HCT116 (cell line): ENCODE data around the gene RPL7A. TPM values are rescaled to one million over a fixed set of nuclear protein-coding genes. Genes with fewer than 3 reads are reported as not detected.

Experiments
- ATAC-seq: fragments of 200-7000 bp; cut with Tn5 transposase; 2 replicates; pipeline ENCODE4 v1.9.1; 2020; ENCODE audit warnings: mild to moderate bottlenecking, moderate library complexity
- BruUV-seq: library from RNA; stranded (reverse); fragments of 400-500 nt; replicated peaks from 2 replicates; lab custom pipeline; 2021; lab: Mats Ljungman, UMichigan
- CTCF ChIA-PET: fragments of 300-600 bp; sonication (Branson Sonifier 250); formaldehyde crosslinking; loops from one replicate; lab custom pipeline; 2021; ENCODE audit warnings: antibody characterized with exemption; lab: Charles Lee
- POLR2A ChIA-PET: fragments of 300-600, 350-600 bp; sonication (Branson Sonifier 250); formaldehyde crosslinking; loops from one replicate; lab custom pipeline; 2021; ENCODE audit warnings: antibody characterized with exemption; lab: Charles Lee
- RAD21 ChIA-PET, 2 experiments: fragments of 300-600 bp; sonication (Branson Sonifier 250); formaldehyde crosslinking; loops; one replicate each; lab custom pipeline; 2023; ENCODE audit warnings: low total read pairs in 2 of 2; ENCODE audit not compliant: uncharacterized antibody in 2 of 2, unreplicated experiment in 2 of 2, low non-redundant PET in 1 of 2; lab: Charles Lee
- DNase-seq: peaks from one replicate; pipeline ENCODE4 v3.0.0-alpha.2; 2010; ENCODE audit warnings: low read depth, low spot score
- H2AFZ ChIP-seq: fragments of 200-600 bp; shearing (Covaris generic), sonication (generic); 2 replicates; pipeline ENCODE4 v1.6.1; 2017; ENCODE audit warnings: low read depth, mixed run types, mixed read lengths, antibody characterized with exemption, low read length; ENCODE audit not compliant: poor library complexity, severe bottlenecking
- H3K27ac ChIP-seq: 2 replicates; pipeline ENCODE4 v1.5.1; 2012; ENCODE audit warnings: low read depth, low read length
- H3K27me3 ChIP-seq: fragments of 200-600 bp; sonication (generic); 2 replicates; pipeline ENCODE4 v1.6.1; 2016; ENCODE audit warnings: mixed run types, low read length, mixed read lengths; ENCODE audit not compliant: insufficient read depth
- H3K36me3 ChIP-seq, 2 experiments: fragments of 200-500 bp in 1 of 2; fragments of 200-600 bp in 1 of 2; sonication (Bioruptor generic) in 1 of 2; sonication (generic) in 1 of 2; 2 replicates each; pipeline versions ENCODE4 v1.5.1 to v1.6.1; 2014 to 2016; ENCODE audit warnings: low read length in 2 of 2, inconsistent platforms in 1 of 2, mixed read lengths in 1 of 2, mixed run types in 1 of 2; ENCODE audit not compliant: insufficient read depth in 2 of 2, control insufficient read depth in 1 of 2
- H3K4me1 ChIP-seq, 2 experiments: fragments of 200-600 bp in 1 of 2; sonication (generic) in 1 of 2; 2 replicates each; pipeline versions ENCODE4 v1.5.1 to v1.6.1; 2012 to 2017; ENCODE audit warnings: low read length in 2 of 2, inconsistent platforms in 1 of 2, mild to moderate bottlenecking in 1 of 2, mixed read lengths in 1 of 2, mixed run types in 1 of 2, moderate library complexity in 1 of 2; ENCODE audit not compliant: insufficient read depth in 2 of 2, control insufficient read depth in 1 of 2
- H3K4me2 ChIP-seq: fragments of 200-600 bp; sonication (generic); 2 replicates; pipeline ENCODE4 v1.6.1; 2017; ENCODE audit warnings: mixed run types, low read length, mixed read lengths
- H3K4me3 ChIP-seq, 2 experiments: fragments of 200-600 bp in 1 of 2; sonication (generic) in 1 of 2; replicated peaks in 1 of 2; 2 replicates each; pipeline ENCODE4 v1.5.1; 2011 to 2016; ENCODE audit warnings: low read length in 2 of 2, control low read depth in 1 of 2, low read depth in 1 of 2, mild to moderate bottlenecking in 1 of 2, mixed read lengths in 1 of 2, mixed run types in 1 of 2
- H3K79me2 ChIP-seq: fragments of 200-600 bp; sonication (generic); 2 replicates; pipeline ENCODE4 v1.6.1; 2017; ENCODE audit warnings: mild to moderate bottlenecking, mixed run types, low read length, moderate library complexity, mixed read lengths; ENCODE audit not compliant: insufficient read depth
- H3K9ac ChIP-seq: fragments of 200-600 bp; sonication (generic); 2 replicates; pipeline ENCODE4 v1.6.1; 2016; ENCODE audit warnings: low read length, mixed read lengths
- H3K9me2 ChIP-seq: fragments of 200-600 bp; sonication (generic), shearing (Covaris generic); 2 replicates; pipeline ENCODE4 v1.6.1; 2017; ENCODE audit warnings: mixed run types, mild to moderate bottlenecking, moderate library complexity; ENCODE audit not compliant: insufficient read depth
- H3K9me3 ChIP-seq, 2 experiments: fragments of 200-500 bp in 1 of 2; fragments of 200-600 bp in 1 of 2; sonication (Bioruptor generic) in 1 of 2; sonication (generic) in 1 of 2; 2 replicates each; pipeline ENCODE4 v1.6.1; 2014 to 2017; ENCODE audit warnings: low read length in 2 of 2, mixed read lengths in 2 of 2, inconsistent platforms in 1 of 2, low read depth in 1 of 2, mild to moderate bottlenecking in 1 of 2, mixed run types in 1 of 2, moderate library complexity in 1 of 2; ENCODE audit not compliant: control insufficient read depth in 1 of 2, insufficient read depth in 1 of 2
- H4K20me1 ChIP-seq: fragments of 200-600 bp; sonication (generic), shearing (Covaris generic); 2 replicates; pipeline ENCODE4 v1.6.1; 2017; ENCODE audit warnings: mixed run types, mild to moderate bottlenecking, moderate library complexity; ENCODE audit not compliant: insufficient read depth
- CEBPB ChIP-seq: IDR thresholded peaks from 2 replicates; pipeline ENCODE4 v1.6.1; 2012; ENCODE audit warnings: low read depth
- EGR1 ChIP-seq: IDR thresholded peaks from 2 replicates; pipeline ENCODE4 v1.6.1; 2012; ENCODE audit warnings: low read depth
- ELF1 ChIP-seq: IDR thresholded peaks from 2 replicates; pipeline ENCODE4 v1.6.1; 2012; ENCODE audit warnings: low read depth, borderline replicate concordance
- EZH2phosphoT487 ChIP-seq: fragments of 200-600 bp; IDR thresholded peaks from 2 replicates; pipeline ENCODE4 v1.6.1; 2018; ENCODE audit warnings: antibody characterized with exemption, borderline replicate concordance
- JUND ChIP-seq: IDR thresholded peaks from 2 replicates; pipeline ENCODE4 v1.6.1; 2012
- RAD21 ChIP-seq: IDR thresholded peaks from 2 replicates; pipeline ENCODE4 v1.6.1; 2012; ENCODE audit warnings: low read depth, mild to moderate bottlenecking
- SIN3A ChIP-seq: IDR thresholded peaks from 2 replicates; pipeline ENCODE4 v1.6.1; 2012; ENCODE audit warnings: low read depth
- SP1 ChIP-seq: IDR thresholded peaks from 2 replicates; pipeline ENCODE4 v1.6.1; 2012; ENCODE audit warnings: low read depth
- TCF7L2 ChIP-seq: IDR thresholded peaks from 2 replicates; pipeline ENCODE4 v1.7.0; 2011; ENCODE audit warnings: borderline replicate concordance, inconsistent platforms; ENCODE audit not compliant: insufficient read depth, insufficient read length; ENCODE audit errors: extremely low read depth
- YY1 ChIP-seq: IDR thresholded peaks from 2 replicates; pipeline ENCODE4 v1.6.1; 2011; ENCODE audit warnings: low read length, low read depth, moderate library complexity, mild to moderate bottlenecking; ENCODE audit not compliant: insufficient replicate concordance; ENCODE audit errors: extremely low read depth
- ZFX ChIP-seq: fragments of 450-650 bp; IDR thresholded peaks from 2 replicates; pipeline ENCODE4 v1.6.1; 2017
- ZNF274 ChIP-seq: fragments of 200-500 bp; sonication (Bioruptor generic); IDR thresholded peaks from 2 replicates; pipeline ENCODE4 v1.6.1; 2014; ENCODE audit warnings: mild to moderate bottlenecking, low read depth, low read length, inconsistent platforms
- intact Hi-C: fragments of 100-400 bp; cut with micrococcal nuclease; formaldehyde crosslinking; loops from 2 replicates; pipeline ENCODE4 v1.10.0; 2022
- total RNA-seq: library from RNA; stranded (reverse); gene quantifications from one replicate; pipeline ENCODE4 v1.2.1, GENCODE V29; 2021; ENCODE audit not compliant: unreplicated experiment
- TF ChIP-seq, protein P1 (sequence below), 3 experiments: fragments of 200-600 bp in 1 of 3; sonication (generic) in 1 of 3; IDR thresholded peaks in 2 of 3; conservative IDR thresholded peaks in 1 of 3; 2 replicates each; pipeline ENCODE4 v1.5.1; 2012 to 2017; ENCODE audit warnings: low read depth in 2 of 3, low read length in 2 of 3, antibody characterized with exemption in 1 of 3, borderline replicate concordance in 1 of 3, control low read depth in 1 of 3, mild to moderate bottlenecking in 1 of 3, mixed read lengths in 1 of 3, mixed run types in 1 of 3, moderate library complexity in 1 of 3; ENCODE audit not compliant: insufficient read depth in 1 of 3
- TF ChIP-seq, protein P2 (sequence below): IDR thresholded peaks from 2 replicates; pipeline ENCODE4 v1.6.1; 2012
- TF ChIP-seq, protein P3 (sequence below): IDR thresholded peaks from 2 replicates; pipeline ENCODE4 v1.6.1; 2012; ENCODE audit warnings: low read depth
- TF ChIP-seq, protein P4 (sequence below): IDR thresholded peaks from 2 replicates; pipeline ENCODE4 v1.6.1; 2011; ENCODE audit warnings: mild to moderate bottlenecking, low read length, moderate library complexity; ENCODE audit not compliant: insufficient replicate concordance; ENCODE audit errors: extremely low read depth
- TF ChIP-seq, protein P5 (sequence below): IDR thresholded peaks from 2 replicates; pipeline ENCODE4 v1.6.1; 2012

Gene RPL7A
- total RNA-seq, 1 experiment from 2014 or later: 2,837 TPM

DNA sequence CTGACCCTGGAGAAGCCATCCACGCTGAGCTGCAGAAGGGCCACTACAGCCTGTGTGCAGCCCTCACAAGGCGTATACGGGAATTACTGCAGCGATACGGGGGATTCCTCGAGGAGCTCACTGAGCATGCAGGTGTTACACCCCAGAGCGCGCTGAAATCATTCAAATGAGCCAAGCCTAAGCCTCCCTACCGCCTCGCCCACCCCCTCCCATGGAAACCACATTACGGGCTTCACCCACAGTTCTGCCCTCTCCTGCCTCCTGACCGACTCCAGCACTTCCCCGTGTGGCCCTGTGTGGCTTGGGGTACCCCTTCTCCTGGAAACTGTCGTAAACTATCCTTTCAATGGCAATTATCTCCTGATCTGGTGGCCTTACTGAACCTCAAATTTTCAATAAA, 25.3 kb upstream of the RPL7A start:
- CTCF ChIA-PET: no interaction called here

More for the DNA sequence above, 25.3 kb upstream of the RPL7A start:
- no peak overlapping the region for H3K9ac ChIP-seq
- H3K9me2 ChIP-seq: no peaks in the 10 kb centered on the region
- no peak overlapping the region for H3K4me2 ChIP-seq
- no TSS peak for BruUV-seq
- H3K36me3 ChIP-seq: no peaks in the 10 kb centered on the region
- ChIA-PET RAD21 (no interaction called here), POLR2A (no interaction called here)
- H2AFZ ChIP-seq: no peak overlapping the region
- no peak for DNase-seq
- no peaks in the 10 kb centered on the region for H4K20me1 ChIP-seq
- ATAC-seq: no peak
- H3K4me3 ChIP-seq: no peak overlapping the region
- H3K27ac ChIP-seq: no peak overlapping the region
- H3K9me3 ChIP-seq: no peaks in the 10 kb centered on the region
- intact Hi-C loops: no loop called here
- no peaks in the 10 kb centered on the region for H3K79me2 ChIP-seq
- H3K27me3 ChIP-seq: no peaks in the 10 kb centered on the region
- TF ChIP-seq, protein P1, sequence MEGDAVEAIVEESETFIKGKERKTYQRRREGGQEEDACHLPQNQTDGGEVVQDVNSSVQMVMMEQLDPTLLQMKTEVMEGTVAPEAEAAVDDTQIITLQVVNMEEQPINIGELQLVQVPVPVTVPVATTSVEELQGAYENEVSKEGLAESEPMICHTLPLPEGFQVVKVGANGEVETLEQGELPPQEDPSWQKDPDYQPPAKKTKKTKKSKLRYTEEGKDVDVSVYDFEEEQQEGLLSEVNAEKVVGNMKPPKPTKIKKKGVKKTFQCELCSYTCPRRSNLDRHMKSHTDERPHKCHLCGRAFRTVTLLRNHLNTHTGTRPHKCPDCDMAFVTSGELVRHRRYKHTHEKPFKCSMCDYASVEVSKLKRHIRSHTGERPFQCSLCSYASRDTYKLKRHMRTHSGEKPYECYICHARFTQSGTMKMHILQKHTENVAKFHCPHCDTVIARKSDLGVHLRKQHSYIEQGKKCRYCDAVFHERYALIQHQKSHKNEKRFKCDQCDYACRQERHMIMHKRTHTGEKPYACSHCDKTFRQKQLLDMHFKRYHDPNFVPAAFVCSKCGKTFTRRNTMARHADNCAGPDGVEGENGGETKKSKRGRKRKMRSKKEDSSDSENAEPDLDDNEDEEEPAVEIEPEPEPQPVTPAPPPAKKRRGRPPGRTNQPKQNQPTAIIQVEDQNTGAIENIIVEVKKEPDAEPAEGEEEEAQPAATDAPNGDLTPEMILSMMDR (IDR thresholded peaks at IDR 0.05 in 2 of 3, conservative IDR thresholded peaks at IDR 0.05 in 1 of 3; ENCODE audit: borderline replicate concordance in 1 of 3, insufficient read depth in 1 of 3, low read depth in 2 of 3, low read length in 2 of 3): no peak
- no peak for TF ChIP-seq ZNF274
- TF ChIP-seq SP1: no peak
- no peak for TF ChIP-seq JUND
- TF ChIP-seq ELF1: no peak
- TF ChIP-seq, protein P2, sequence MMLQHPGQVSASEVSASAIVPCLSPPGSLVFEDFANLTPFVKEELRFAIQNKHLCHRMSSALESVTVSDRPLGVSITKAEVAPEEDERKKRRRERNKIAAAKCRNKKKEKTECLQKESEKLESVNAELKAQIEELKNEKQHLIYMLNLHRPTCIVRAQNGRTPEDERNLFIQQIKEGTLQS: no peak
- TF ChIP-seq CEBPB: no peak
- TF ChIP-seq TCF7L2: no peak
- no peak for TF ChIP-seq EGR1
- TF ChIP-seq, protein P3, sequence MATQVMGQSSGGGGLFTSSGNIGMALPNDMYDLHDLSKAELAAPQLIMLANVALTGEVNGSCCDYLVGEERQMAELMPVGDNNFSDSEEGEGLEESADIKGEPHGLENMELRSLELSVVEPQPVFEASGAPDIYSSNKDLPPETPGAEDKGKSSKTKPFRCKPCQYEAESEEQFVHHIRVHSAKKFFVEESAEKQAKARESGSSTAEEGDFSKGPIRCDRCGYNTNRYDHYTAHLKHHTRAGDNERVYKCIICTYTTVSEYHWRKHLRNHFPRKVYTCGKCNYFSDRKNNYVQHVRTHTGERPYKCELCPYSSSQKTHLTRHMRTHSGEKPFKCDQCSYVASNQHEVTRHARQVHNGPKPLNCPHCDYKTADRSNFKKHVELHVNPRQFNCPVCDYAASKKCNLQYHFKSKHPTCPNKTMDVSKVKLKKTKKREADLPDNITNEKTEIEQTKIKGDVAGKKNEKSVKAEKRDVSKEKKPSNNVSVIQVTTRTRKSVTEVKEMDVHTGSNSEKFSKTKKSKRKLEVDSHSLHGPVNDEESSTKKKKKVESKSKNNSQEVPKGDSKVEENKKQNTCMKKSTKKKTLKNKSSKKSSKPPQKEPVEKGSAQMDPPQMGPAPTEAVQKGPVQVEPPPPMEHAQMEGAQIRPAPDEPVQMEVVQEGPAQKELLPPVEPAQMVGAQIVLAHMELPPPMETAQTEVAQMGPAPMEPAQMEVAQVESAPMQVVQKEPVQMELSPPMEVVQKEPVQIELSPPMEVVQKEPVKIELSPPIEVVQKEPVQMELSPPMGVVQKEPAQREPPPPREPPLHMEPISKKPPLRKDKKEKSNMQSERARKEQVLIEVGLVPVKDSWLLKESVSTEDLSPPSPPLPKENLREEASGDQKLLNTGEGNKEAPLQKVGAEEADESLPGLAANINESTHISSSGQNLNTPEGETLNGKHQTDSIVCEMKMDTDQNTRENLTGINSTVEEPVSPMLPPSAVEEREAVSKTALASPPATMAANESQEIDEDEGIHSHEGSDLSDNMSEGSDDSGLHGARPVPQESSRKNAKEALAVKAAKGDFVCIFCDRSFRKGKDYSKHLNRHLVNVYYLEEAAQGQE: no peak
- TF ChIP-seq YY1: no peak
- no peak for TF ChIP-seq ZFX
- no peak for TF ChIP-seq RAD21
- TF ChIP-seq, protein P4, sequence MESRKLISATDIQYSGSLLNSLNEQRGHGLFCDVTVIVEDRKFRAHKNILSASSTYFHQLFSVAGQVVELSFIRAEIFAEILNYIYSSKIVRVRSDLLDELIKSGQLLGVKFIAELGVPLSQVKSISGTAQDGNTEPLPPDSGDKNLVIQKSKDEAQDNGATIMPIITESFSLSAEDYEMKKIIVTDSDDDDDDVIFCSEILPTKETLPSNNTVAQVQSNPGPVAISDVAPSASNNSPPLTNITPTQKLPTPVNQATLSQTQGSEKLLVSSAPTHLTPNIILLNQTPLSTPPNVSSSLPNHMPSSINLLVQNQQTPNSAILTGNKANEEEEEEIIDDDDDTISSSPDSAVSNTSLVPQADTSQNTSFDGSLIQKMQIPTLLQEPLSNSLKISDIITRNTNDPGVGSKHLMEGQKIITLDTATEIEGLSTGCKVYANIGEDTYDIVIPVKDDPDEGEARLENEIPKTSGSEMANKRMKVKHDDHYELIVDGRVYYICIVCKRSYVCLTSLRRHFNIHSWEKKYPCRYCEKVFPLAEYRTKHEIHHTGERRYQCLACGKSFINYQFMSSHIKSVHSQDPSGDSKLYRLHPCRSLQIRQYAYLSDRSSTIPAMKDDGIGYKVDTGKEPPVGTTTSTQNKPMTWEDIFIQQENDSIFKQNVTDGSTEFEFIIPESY: no peak
- no peak for TF ChIP-seq SIN3A
- TF ChIP-seq, protein P5, sequence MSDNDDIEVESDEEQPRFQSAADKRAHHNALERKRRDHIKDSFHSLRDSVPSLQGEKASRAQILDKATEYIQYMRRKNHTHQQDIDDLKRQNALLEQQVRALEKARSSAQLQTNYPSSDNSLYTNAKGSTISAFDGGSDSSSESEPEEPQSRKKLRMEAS: no peak
- no peak for TF ChIP-seq EZH2phosphoT487
- TF ChIP-seq, all 23 proteins: peak for 0
- no peaks in the 10 kb centered on the region for H3K4me1 ChIP-seq
